Choroid plexus epithelial cell (primary cell): ENCODE measurements around the gene OSBPL6.

Experiments
- DNase-seq: peaks from one replicate; pipeline ENCODE4 v3.0.0-alpha.2; 2010; ENCODE audit warnings: low read depth
- H3K4me3 ChIP-seq: 2 replicates; pipeline ENCODE4 v1.5.1; 2011; ENCODE audit warnings: low read depth, mild to moderate bottlenecking, control low read depth, low read length, moderate library complexity
- CTCF ChIP-seq: conservative IDR thresholded peaks from 2 replicates; pipeline ENCODE4 v1.5.1; 2011; ENCODE audit warnings: low read depth, mild to moderate bottlenecking, control low read depth, inconsistent platforms, low read length, moderate library complexity

The OSBPL6 gene

GRCh38 chr2:178258916-178259315 lies 64.6 kb downstream of the OSBPL6 start:
- no peak for DNase-seq
- H3K4me3 ChIP-seq: no peak overlapping the region
- TF ChIP-seq CTCF: no peak

DNA sequence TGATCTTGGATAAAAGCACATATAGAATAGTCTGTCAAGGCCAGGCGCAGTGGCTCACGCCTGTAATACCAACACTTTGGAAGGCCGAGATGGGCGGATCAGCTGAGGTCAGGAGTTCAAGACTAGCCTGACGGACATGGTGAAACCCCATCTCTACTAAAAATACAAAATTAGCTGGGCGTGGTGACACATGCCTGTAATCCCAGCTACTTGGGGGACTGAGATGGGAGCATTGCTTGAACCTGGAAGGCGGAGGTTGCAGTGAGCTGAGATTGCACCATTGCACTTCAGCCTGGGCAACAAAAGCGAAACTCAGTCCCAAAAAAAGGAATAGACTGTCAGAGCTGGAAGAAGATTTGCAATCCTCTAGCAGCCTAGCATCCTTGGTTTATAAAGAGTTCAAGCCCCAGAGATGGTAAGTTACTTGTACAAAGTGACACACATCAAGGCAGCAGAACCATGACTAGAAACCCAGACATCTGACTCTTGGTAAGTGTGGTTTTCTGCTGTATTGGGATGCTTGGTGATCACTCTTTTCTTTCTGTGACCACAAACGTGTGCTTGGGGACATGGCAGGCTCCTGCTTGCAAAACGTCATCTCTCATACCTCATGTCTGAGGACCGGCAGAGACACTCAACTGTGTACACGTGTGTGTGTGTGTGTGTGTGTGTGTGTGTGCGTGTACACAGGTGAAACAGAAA lies 69.0 kb downstream of the OSBPL6 start:
- no peak for DNase-seq
- TF ChIP-seq CTCF: no peak
- no peak overlapping the region for H3K4me3 ChIP-seq

DNA sequence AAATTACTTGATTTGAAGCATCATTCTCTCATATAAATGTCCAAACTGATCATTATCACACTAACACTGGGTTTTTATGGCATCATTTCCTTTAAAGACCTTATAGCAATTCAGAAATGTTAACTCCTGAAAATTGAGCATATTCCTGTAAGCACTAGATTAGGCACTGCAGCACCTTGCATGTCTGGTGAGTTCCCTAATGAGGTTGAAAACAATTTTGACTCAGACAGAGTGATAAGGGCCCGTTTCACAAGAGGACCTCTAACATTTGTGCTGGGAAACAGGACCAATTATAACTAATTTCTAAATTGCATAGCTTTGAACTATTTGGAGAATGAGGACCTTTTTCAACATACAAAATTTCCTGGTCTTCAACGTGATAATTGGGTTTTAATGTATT lies 69.9 kb downstream of the OSBPL6 start:
- no peak overlapping the region for H3K4me3 ChIP-seq
- TF ChIP-seq CTCF: no peak
- no peak for DNase-seq

GRCh38 chr2:178265851-178266250 lies 71.5 kb downstream of the OSBPL6 start:
- DNase-seq: no peak
- no peak for TF ChIP-seq CTCF
- no peak overlapping the region for H3K4me3 ChIP-seq

GRCh38 chr2:178266445-178266844 lies 72.1 kb downstream of the OSBPL6 start:
- no peak for DNase-seq
- H3K4me3 ChIP-seq: no peak overlapping the region
- no peak for TF ChIP-seq CTCF

GRCh38 chr2:178267660-178268059 lies 73.3 kb downstream of the OSBPL6 start:
- no peak for TF ChIP-seq CTCF
- no peak for DNase-seq
- H3K4me3 ChIP-seq: no peak overlapping the region

DNA sequence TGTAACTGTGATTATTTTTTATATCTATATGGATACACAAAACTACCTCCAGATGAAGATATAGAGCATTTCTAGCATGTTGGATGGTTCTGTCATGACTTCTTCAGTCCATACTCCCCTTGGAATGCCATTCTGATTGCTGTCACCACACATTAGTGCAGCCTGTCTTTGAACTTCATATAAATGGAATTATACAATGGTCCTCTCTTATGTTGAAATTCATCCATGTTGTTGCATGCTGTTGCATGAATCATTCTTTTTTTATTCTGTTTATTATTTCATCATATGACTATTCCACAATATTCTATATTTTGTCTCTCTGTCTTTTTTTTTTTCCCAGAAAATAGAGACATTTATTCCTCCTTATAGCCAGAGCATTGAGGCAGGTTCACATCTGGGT lies 74.1 kb downstream of the OSBPL6 start:
- no peak for TF ChIP-seq CTCF
- no peak for DNase-seq

More for the DNA sequence above, 74.1 kb downstream of the OSBPL6 start:
- H3K4me3 ChIP-seq: no peak overlapping the region
